ENCODE measurements around the gene HPSE2.

The HPSE2 gene

GRCh38 chr10:98957801-98958200 is 277.9 kb downstream of the HPSE2 start:
- TF ChIP-seq CTCF (IDR thresholded peaks at IDR 0.05; ENCODE audit: low read depth, low read length, missing control alignments): no peak
- H3K4me3 ChIP-seq (replicated peaks; ENCODE audit: low read depth, low read length): no peak overlapping the region
- no peak for DNase-seq (ENCODE audit: extremely low read depth, low read depth)

- no peak for TF ChIP-seq CTCF (IDR thresholded peaks at IDR 0.05; ENCODE audit: low read depth, low read length, missing control alignments)
- no peak overlapping the region for H3K4me3 ChIP-seq (replicated peaks; ENCODE audit: low read depth, low read length)
- DNase-seq (ENCODE audit: extremely low read depth, low read depth): no peak
Measured at GRCh38 chr10:98956576-98957260, 278.9 kb downstream of the HPSE2 start.

- TF ChIP-seq CTCF (IDR thresholded peaks at IDR 0.05; ENCODE audit: low read depth, low read length, missing control alignments): no peak
- no peak for DNase-seq (ENCODE audit: extremely low read depth, low read depth)
- H3K4me3 ChIP-seq (replicated peaks; ENCODE audit: low read depth, low read length): no peak overlapping the region
Measured at GRCh38 chr10:98953251-98953650, 282.4 kb downstream of the HPSE2 start.

- no peak for DNase-seq (ENCODE audit: extremely low read depth, low read depth)
- no peak overlapping the region for H3K4me3 ChIP-seq (replicated peaks; ENCODE audit: low read depth, low read length)
- TF ChIP-seq CTCF (IDR thresholded peaks at IDR 0.05; ENCODE audit: low read depth, low read length, missing control alignments): no peak
Measured at GRCh38 chr10:98951269-98952000, 284.2 kb downstream of the HPSE2 start.

GRCh38 chr10:98950106-98950505 is 285.5 kb downstream of the HPSE2 start:
- no peak for TF ChIP-seq CTCF (IDR thresholded peaks at IDR 0.05; ENCODE audit: low read depth, low read length, missing control alignments)
- H3K4me3 ChIP-seq (replicated peaks; ENCODE audit: low read depth, low read length): no peak overlapping the region
- DNase-seq (ENCODE audit: extremely low read depth, low read depth): no peak

GRCh38 chr10:98949306-98949705 is 286.3 kb downstream of the HPSE2 start:
- no peak overlapping the region for H3K4me3 ChIP-seq (replicated peaks; ENCODE audit: low read depth, low read length)
- no peak for TF ChIP-seq CTCF (IDR thresholded peaks at IDR 0.05; ENCODE audit: low read depth, low read length, missing control alignments)

More at GRCh38 chr10:98949306-98949705, 286.3 kb downstream of the HPSE2 start:
- no peak for DNase-seq (ENCODE audit: extremely low read depth, low read depth)

All from HFF-Myc (cell line).